Loucy (cell line): ENCODE measurements around the gene RAP1GDS1.

Experiments used
- EZH2phosphoT487 ChIP-seq: fragments of 200-600 bp; IDR thresholded peaks from 2 replicates; pipeline ENCODE4 v1.6.1; 2018; ENCODE audit warnings: antibody characterized with exemption, mild to moderate bottlenecking, moderate library complexity, borderline replicate concordance
- TF ChIP-seq, protein P1 (sequence below): fragments of 200-600 bp; sonication (generic); conservative IDR thresholded peaks from 2 replicates; pipeline ENCODE4 v1.5.1; 2014; ENCODE audit warnings: mild to moderate bottlenecking, antibody characterized with exemption, low read length

DNA sequence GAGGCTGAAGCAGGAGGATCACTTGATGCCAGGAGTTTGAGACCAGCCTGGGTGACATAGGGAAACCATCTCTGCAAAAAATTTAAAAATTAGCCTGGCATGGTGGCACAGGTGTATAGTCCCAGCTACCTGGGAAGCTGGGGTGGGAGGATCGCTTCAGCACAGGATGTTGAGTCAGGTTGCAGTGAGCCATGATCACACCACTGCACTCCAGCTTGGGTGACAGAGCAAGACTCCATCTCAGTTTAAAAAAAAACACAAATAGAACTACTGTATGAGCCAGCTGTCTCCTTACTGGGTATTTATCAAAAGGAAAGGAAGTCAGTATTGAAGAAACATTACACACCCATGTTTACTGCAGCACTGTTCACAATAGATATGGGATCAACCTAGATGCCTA lies 138.7 kb downstream of the RAP1GDS1 start:
- TF ChIP-seq, protein P1, sequence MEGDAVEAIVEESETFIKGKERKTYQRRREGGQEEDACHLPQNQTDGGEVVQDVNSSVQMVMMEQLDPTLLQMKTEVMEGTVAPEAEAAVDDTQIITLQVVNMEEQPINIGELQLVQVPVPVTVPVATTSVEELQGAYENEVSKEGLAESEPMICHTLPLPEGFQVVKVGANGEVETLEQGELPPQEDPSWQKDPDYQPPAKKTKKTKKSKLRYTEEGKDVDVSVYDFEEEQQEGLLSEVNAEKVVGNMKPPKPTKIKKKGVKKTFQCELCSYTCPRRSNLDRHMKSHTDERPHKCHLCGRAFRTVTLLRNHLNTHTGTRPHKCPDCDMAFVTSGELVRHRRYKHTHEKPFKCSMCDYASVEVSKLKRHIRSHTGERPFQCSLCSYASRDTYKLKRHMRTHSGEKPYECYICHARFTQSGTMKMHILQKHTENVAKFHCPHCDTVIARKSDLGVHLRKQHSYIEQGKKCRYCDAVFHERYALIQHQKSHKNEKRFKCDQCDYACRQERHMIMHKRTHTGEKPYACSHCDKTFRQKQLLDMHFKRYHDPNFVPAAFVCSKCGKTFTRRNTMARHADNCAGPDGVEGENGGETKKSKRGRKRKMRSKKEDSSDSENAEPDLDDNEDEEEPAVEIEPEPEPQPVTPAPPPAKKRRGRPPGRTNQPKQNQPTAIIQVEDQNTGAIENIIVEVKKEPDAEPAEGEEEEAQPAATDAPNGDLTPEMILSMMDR, result no peak
- TF ChIP-seq EZH2phosphoT487, result no peak
